GM23338 (cell line): ENCODE data around the gene STK32C. TPM values are rescaled to one million over a fixed set of nuclear protein-coding genes. Genes with fewer than 3 reads are reported as not detected.

ENCODE experiments used
- ATAC-seq: fragments of 200-7000 bp; cut with Tn5 transposase; 3 replicates; pipeline ENCODE4 v1.9.1; 2020
- DNase-seq: peaks from one replicate; pipeline ENCODE4 v3.0.0-alpha.2; 2015; ENCODE audit warnings: low spot score
- H2AFZ ChIP-seq: fragments of 200-600 bp; sonication (generic); 2 replicates; pipeline ENCODE4 v1.8.0; 2016; ENCODE audit warnings: antibody characterized with exemption, mild to moderate bottlenecking, moderate library complexity
- H3F3A ChIP-seq: fragments of 200-600 bp; sonication (generic); replicated peaks from 2 replicates; pipeline ENCODE4 v1.8.0; 2017; ENCODE audit warnings: antibody characterized with exemption, mixed run types, low read depth
- H3K27ac ChIP-seq: fragments of 200-600 bp; sonication (generic); 2 replicates; pipeline ENCODE4 v1.6.1; 2016; ENCODE audit warnings: low read depth
- H3K27me3 ChIP-seq: fragments of 200-600 bp; sonication (generic); 2 replicates; pipeline ENCODE4 v1.8.0; 2016; ENCODE audit warnings: mild to moderate bottlenecking, mixed run types, moderate library complexity; ENCODE audit not compliant: insufficient read depth
- H3K36me3 ChIP-seq: fragments of 200-600 bp; sonication (generic); 2 replicates; pipeline ENCODE4 v1.8.0; 2016; ENCODE audit warnings: mild to moderate bottlenecking; ENCODE audit not compliant: insufficient read depth
- H3K4me1 ChIP-seq: fragments of 200-600 bp; sonication (generic); 2 replicates; pipeline ENCODE4 v1.8.0; 2016; ENCODE audit warnings: mild to moderate bottlenecking, moderate library complexity; ENCODE audit not compliant: insufficient read depth
- H3K4me2 ChIP-seq: fragments of 200-600 bp; sonication (generic); 2 replicates; pipeline ENCODE4 v1.7.1; 2017; ENCODE audit warnings: mixed run types
- H3K4me3 ChIP-seq: fragments of 200-600 bp; sonication (generic); 2 replicates; pipeline ENCODE4 v1.6.1; 2016; ENCODE audit warnings: mixed run types
- H3K79me2 ChIP-seq: fragments of 200-600 bp; sonication (generic); replicated peaks from 2 replicates; pipeline ENCODE4 v1.8.0; 2017; ENCODE audit warnings: mild to moderate bottlenecking; ENCODE audit not compliant: insufficient read depth
- H3K9me2 ChIP-seq: fragments of 200-600 bp; sonication (generic); 2 replicates; pipeline ENCODE4 v1.8.0; 2017; ENCODE audit not compliant: insufficient read depth
- H4K20me1 ChIP-seq: fragments of 200-600 bp; sonication (generic); replicated peaks from 2 replicates; pipeline ENCODE4 v1.8.0; 2017; ENCODE audit warnings: mild to moderate bottlenecking; ENCODE audit not compliant: insufficient read depth
- H3K27ac Mint-ChIP-seq: 2 replicates; pipeline ENCODE4 v1.8.0; 2020; ENCODE audit warnings: inconsistent platforms, mild to moderate bottlenecking, moderate library complexity, mixed read lengths
- H3K27me3 Mint-ChIP-seq: 3 replicates; pipeline ENCODE4 v1.8.0; 2022; ENCODE audit warnings: low read depth, mild to moderate bottlenecking, moderate library complexity, mixed read lengths, inconsistent platforms; ENCODE audit not compliant: insufficient read depth, poor library complexity
- H3K36me3 Mint-ChIP-seq: 3 replicates; pipeline ENCODE4 v1.8.0; 2021; ENCODE audit warnings: low read depth, mild to moderate bottlenecking, inconsistent platforms, moderate library complexity, mixed read lengths
- H3K4me1 Mint-ChIP-seq: 3 replicates; pipeline ENCODE4 v1.8.0; 2020; ENCODE audit warnings: mild to moderate bottlenecking, inconsistent platforms, mixed read lengths
- H3K4me3 Mint-ChIP-seq: 3 replicates; pipeline ENCODE4 v1.8.0; 2021; ENCODE audit warnings: moderate library complexity, mild to moderate bottlenecking, inconsistent platforms, mixed read lengths
- H3K9me3 Mint-ChIP-seq: 3 replicates; pipeline ENCODE4 v1.8.0; 2020; ENCODE audit warnings: moderate library complexity, mild to moderate bottlenecking, inconsistent platforms, mixed read lengths
- CREB1 ChIP-seq: fragments of 250-450 bp; sonication (Bioruptor Pico); IDR thresholded peaks from 2 replicates; pipeline ENCODE4 v1.5.0; 2020; ENCODE audit warnings: low read depth, mild to moderate bottlenecking, moderate library complexity
- EZH2 ChIP-seq: fragments of 200-600 bp; sonication (generic); IDR thresholded peaks from one replicate; pipeline ENCODE4 v1.8.0; 2017; ENCODE audit warnings: antibody characterized with exemption, mild to moderate bottlenecking, low read depth; ENCODE audit not compliant: unreplicated experiment
- EZH2phosphoT487 ChIP-seq: fragments of 200-600 bp; sonication (generic); IDR thresholded peaks from one replicate; pipeline ENCODE4 v1.8.1; 2018; ENCODE audit warnings: antibody characterized with exemption; ENCODE audit not compliant: unreplicated experiment
- JUNB ChIP-seq: IDR thresholded peaks from one replicate; pipeline ENCODE4 v1.6.1; 2016; ENCODE audit warnings: antibody characterized with exemption; ENCODE audit not compliant: unreplicated experiment
- NANOG ChIP-seq: IDR thresholded peaks from 2 replicates; pipeline ENCODE4 v1.6.1; 2016; ENCODE audit warnings: antibody characterized with exemption, borderline replicate concordance
- POLR2AphosphoS5 ChIP-seq: IDR thresholded peaks from 2 replicates; pipeline ENCODE4 v1.6.1; 2016; ENCODE audit warnings: antibody characterized with exemption, low read depth
- STAT1 ChIP-seq: IDR thresholded peaks from one replicate; pipeline ENCODE4 v1.6.1; 2016; ENCODE audit warnings: antibody characterized with exemption; ENCODE audit not compliant: unreplicated experiment
- ZNF114 ChIP-seq: fragments of 250-450 bp; sonication (Bioruptor Pico); IDR thresholded peaks from 2 replicates; pipeline ENCODE4 v1.5.0; 2020; ENCODE audit warnings: mild to moderate bottlenecking, moderate library complexity
- ZNF331 ChIP-seq: fragments of 250-450 bp; sonication (Bioruptor Pico); IDR thresholded peaks from 2 replicates; pipeline ENCODE4 v1.5.0; 2020; ENCODE audit warnings: low read depth, mild to moderate bottlenecking, moderate library complexity
- ZNF462 ChIP-seq: fragments of 250-450 bp; sonication (Bioruptor Pico); IDR thresholded peaks from 2 replicates; pipeline ENCODE4 v1.5.0; 2020; ENCODE audit warnings: mild to moderate bottlenecking, moderate library complexity
- polyA plus RNA-seq: library from polyadenylated mRNA; unstranded; fragments of >200 nt; fragmentation: Nextera tagmentation; extraction: Ambion mirVana; gene quantifications from 2 replicates; pipeline ENCODE4 v1.2.1, GENCODE V29; 2016
- total RNA-seq: library from RNA; depleted of rRNA; stranded (reverse); fragments of >200 nt; shearing (Covaris generic); gene quantifications from 2 replicates; pipeline ENCODE4 v1.2.3, GENCODE V29; 2014
- TF ChIP-seq, protein P1 (sequence below), 2 experiments: fragments of 200-600 bp in 1 of 2; sonication (generic) in 1 of 2; conservative IDR thresholded peaks; 2 replicates each; pipeline versions ENCODE4 v1.5.1 to v1.6.1; 2016 to 2017; ENCODE audit warnings: antibody characterized with exemption in 2 of 2, low read depth in 2 of 2, mild to moderate bottlenecking in 2 of 2, moderate library complexity in 1 of 2

Gene STK32C
- total and polyA plus RNA-seq, 2 experiments from 2014 or later: 10.2 to 20.5 TPM

- Histone ChIP-seq H3K9me2 (no peaks in the 10 kb centered on the region), H3K4me3 (no peak overlapping the region), H2AFZ (no peak overlapping the region; the same call in 1 of the 2 replicates), H3F3A (no peaks in the 10 kb centered on the region), H3K36me3 (no peaks in the 10 kb centered on the region), H3K4me1 (no peaks in the 10 kb centered on the region), H3K4me2 (no peak overlapping the region), H3K27me3 (no peaks in the 10 kb centered on the region), H4K20me1 (no peaks in the 10 kb centered on the region), H3K79me2 (no peaks in the 10 kb centered on the region), H3K27ac (no peak overlapping the region)
- Mint-ChIP-seq H3K27me3 (peaks cover 18% of the 10 kb centered on the region), H3K4me1 (peaks cover 16% of the 10 kb centered on the region), H3K9me3 (peaks cover 31% of the 10 kb centered on the region), H3K4me3 (no peak overlapping the region), H3K27ac (no peak overlapping the region), H3K36me3 (peaks cover 5% of the 10 kb centered on the region)
- TF ChIP-seq EZH2 (no peak), CREB1 (CRISPR knock-in tag) (no peak), ZNF114 (CRISPR knock-in tag) (no peak), NANOG (no peak)
- TF ChIP-seq, protein P1, sequence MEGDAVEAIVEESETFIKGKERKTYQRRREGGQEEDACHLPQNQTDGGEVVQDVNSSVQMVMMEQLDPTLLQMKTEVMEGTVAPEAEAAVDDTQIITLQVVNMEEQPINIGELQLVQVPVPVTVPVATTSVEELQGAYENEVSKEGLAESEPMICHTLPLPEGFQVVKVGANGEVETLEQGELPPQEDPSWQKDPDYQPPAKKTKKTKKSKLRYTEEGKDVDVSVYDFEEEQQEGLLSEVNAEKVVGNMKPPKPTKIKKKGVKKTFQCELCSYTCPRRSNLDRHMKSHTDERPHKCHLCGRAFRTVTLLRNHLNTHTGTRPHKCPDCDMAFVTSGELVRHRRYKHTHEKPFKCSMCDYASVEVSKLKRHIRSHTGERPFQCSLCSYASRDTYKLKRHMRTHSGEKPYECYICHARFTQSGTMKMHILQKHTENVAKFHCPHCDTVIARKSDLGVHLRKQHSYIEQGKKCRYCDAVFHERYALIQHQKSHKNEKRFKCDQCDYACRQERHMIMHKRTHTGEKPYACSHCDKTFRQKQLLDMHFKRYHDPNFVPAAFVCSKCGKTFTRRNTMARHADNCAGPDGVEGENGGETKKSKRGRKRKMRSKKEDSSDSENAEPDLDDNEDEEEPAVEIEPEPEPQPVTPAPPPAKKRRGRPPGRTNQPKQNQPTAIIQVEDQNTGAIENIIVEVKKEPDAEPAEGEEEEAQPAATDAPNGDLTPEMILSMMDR (conservative IDR thresholded peaks at IDR 0.05; ENCODE audit: low read depth in 2 of 2): no peak
- DNase-seq (no peak), ATAC-seq (no peak)
These were observed 132.3 kb downstream of the STK32C start for GRCh38 chr10:132175408-132175807.

DNA sequence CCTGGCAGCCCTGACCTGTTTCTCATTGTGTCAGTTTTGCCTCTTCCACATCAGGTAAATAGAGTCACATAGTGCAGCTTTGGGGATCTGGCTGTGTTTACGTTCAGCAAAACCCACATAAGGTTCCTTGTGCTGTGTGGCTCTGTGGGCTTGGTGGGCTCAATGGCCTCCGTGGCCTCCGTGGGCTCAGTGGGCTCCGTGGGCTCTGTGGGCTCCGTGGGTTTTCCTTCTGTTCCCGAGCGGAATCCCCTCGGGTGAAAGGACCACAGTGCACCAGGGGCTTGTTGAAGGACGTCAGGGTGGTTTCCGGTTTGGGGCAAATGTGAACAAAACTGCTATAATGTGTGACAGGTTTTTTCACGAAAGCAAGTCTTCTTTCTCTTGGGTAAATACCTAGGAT is 133.5 kb downstream of the STK32C start:
- no peaks in the 10 kb centered on the region for H3K36me3 ChIP-seq
- no peak overlapping the region for H2AFZ ChIP-seq
- DNase-seq (no peak), ATAC-seq (no peak)
- no peak overlapping the region for H3K4me2 ChIP-seq
- no peaks in the 10 kb centered on the region for H3K27me3 ChIP-seq
- no peaks in the 10 kb centered on the region for H4K20me1 ChIP-seq
- peaks cover 31% of the 10 kb centered on the region for H3K9me3 Mint-ChIP-seq
- no peak overlapping the region for H3K27ac Mint-ChIP-seq
- H3K4me3 Mint-ChIP-seq: no peak overlapping the region
- H3K9me2 ChIP-seq: no peaks in the 10 kb centered on the region
- no peak overlapping the region for H3K27ac ChIP-seq
- no peaks in the 10 kb centered on the region for H3K4me1 ChIP-seq
- TF ChIP-seq, protein P1 (conservative IDR thresholded peaks at IDR 0.05; ENCODE audit: low read depth in 2 of 2): no peak
- TF ChIP-seq ZNF331 (CRISPR knock-in tag) (no peak), ZNF462 (CRISPR knock-in tag) (no peak), EZH2phosphoT487 (no peak), NANOG (no peak), POLR2AphosphoS5 (no peak), STAT1 (no peak), JUNB (no peak)
- no peaks in the 10 kb centered on the region for H3K79me2 ChIP-seq
- H3K4me3 ChIP-seq: no peak overlapping the region
- H3K36me3 Mint-ChIP-seq: peaks cover 5% of the 10 kb centered on the region
- H3F3A ChIP-seq: no peaks in the 10 kb centered on the region
- peaks cover 16% of the 10 kb centered on the region for H3K27me3 Mint-ChIP-seq
- H3K4me1 Mint-ChIP-seq: peaks cover 16% of the 10 kb centered on the region
